Measurements from ENCODE around the gene SMG6. TPM values are rescaled to one million over a fixed set of nuclear protein-coding genes. Genes with fewer than 3 reads are reported as not detected.

Gene SMG6
- total and polyA plus RNA-seq, 2 donors (not counting 3 experiments of a cell fraction or from before 2014, with no cell fraction given): 40.1 to 42.2 TPM

DNA sequence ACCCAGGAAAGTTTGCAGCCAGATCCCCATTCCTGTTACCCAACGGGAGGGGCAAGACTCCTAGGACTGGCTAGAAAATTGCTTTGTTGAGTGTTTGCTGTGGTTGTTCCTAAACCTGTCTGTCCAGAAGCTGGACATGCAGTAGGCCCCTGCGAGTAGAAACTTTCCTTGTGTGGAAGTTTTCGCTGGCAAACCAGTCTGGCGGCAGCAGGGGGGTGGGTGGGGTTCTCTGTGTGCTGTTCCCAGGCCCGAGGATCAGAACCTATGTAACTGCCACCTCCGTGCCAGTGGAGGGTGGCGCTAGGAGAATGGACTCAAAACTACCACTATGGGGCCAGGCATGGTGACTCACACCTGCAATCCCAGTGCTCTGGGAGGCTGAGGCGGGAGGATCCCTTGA, 42.9 kb upstream of the SMG6 start:
- Histone ChIP-seq H3K9me1 (replicated peaks; ENCODE audit: control insufficient read depth, extremely low read depth, insufficient read depth, low read length) (no peaks in the 10 kb centered on the region), H3K4me3 (replicated peaks in 1 of 3; ENCODE audit: insufficient read depth in 1 of 3, low read depth in 1 of 3, low read length in 3 of 3) (no peak overlapping the region), H3K9ac (replicated peaks; ENCODE audit: extremely low read depth, insufficient read depth, low read length) (no peak overlapping the region), H2AFZ (ENCODE audit: low read depth, low read length) (no peak overlapping the region), H3K27ac (ENCODE audit: insufficient read depth, low read depth, low read length) (no peak overlapping the region), H3K4me1 (ENCODE audit: control insufficient read depth, extremely low read depth, insufficient read depth, low read length) (no peaks in the 10 kb centered on the region), H3K36me3 (ENCODE audit: control insufficient read depth in 2 of 2, extremely low read depth in 1 of 2, insufficient read depth in 2 of 2, low read length in 2 of 2) (peaks cover 0 to 11% of the 10 kb centered on the region in 2 experiments), H3K9me3 (replicated peaks; ENCODE audit: control insufficient read depth, insufficient read depth, low read length) (no peaks in the 10 kb centered on the region), H3K4me2 (ENCODE audit: insufficient read depth, low read length) (no peak overlapping the region), H3K27me3 (ENCODE audit: control insufficient read depth in 2 of 2, insufficient read depth in 2 of 2, low read length in 2 of 2) (no peaks in the 10 kb centered on the region), H3K79me2 (ENCODE audit: control insufficient read depth, insufficient read depth, low read length) (no peaks in the 10 kb centered on the region), H4K20me1 (replicated peaks; ENCODE audit: control insufficient read depth, extremely low read depth, insufficient read depth, low read length) (no peaks in the 10 kb centered on the region)
- FAIRE-seq (no peak), DNase-seq (ENCODE audit: low read depth, low spot score) (no peak)
- CTCF ChIA-PET: no interaction called here
- intact Hi-C loops (cut with micrococcal nuclease): no loop called here
- POLR2A ChIA-PET: interaction anchor here (0.7 kb wide), 1 partner anchor 300 kb away, joined by 4 read pairs; no protein-coding TSS in a partner anchor
- TF ChIP-seq FOS (IDR thresholded peaks at IDR 0.05; ENCODE audit: borderline replicate concordance, insufficient read depth, low read length): no peak
- no peak for TF ChIP-seq GATA2 (IDR thresholded peaks at IDR 0.05; ENCODE audit: insufficient read depth, insufficient read length, low read depth, low read length)
- no peak for TF ChIP-seq JUN (IDR thresholded peaks at IDR 0.05; ENCODE audit: borderline replicate concordance, insufficient read depth, insufficient read length, low read depth)
- TF ChIP-seq POLR2AphosphoS5 (IDR thresholded peaks at IDR 0.05; ENCODE audit: insufficient read depth, low read depth, low read length): no peak
- no peak for TF ChIP-seq MYC (IDR thresholded peaks at IDR 0.05; ENCODE audit: low read depth, low read length)
- TF ChIP-seq, protein P1, sequence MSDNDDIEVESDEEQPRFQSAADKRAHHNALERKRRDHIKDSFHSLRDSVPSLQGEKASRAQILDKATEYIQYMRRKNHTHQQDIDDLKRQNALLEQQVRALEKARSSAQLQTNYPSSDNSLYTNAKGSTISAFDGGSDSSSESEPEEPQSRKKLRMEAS (IDR thresholded peaks at IDR 0.05; ENCODE audit: insufficient read depth, insufficient read length): no peak
- no peak for TF ChIP-seq EZH2 (IDR thresholded peaks at IDR 0.05; ENCODE audit: borderline replicate concordance, low read depth, low read length, severe bottlenecking)
- no peak for TF ChIP-seq POLR2A (IDR thresholded peaks at IDR 0.05; ENCODE audit: low read depth, low read length)
- TF ChIP-seq, protein P2, sequence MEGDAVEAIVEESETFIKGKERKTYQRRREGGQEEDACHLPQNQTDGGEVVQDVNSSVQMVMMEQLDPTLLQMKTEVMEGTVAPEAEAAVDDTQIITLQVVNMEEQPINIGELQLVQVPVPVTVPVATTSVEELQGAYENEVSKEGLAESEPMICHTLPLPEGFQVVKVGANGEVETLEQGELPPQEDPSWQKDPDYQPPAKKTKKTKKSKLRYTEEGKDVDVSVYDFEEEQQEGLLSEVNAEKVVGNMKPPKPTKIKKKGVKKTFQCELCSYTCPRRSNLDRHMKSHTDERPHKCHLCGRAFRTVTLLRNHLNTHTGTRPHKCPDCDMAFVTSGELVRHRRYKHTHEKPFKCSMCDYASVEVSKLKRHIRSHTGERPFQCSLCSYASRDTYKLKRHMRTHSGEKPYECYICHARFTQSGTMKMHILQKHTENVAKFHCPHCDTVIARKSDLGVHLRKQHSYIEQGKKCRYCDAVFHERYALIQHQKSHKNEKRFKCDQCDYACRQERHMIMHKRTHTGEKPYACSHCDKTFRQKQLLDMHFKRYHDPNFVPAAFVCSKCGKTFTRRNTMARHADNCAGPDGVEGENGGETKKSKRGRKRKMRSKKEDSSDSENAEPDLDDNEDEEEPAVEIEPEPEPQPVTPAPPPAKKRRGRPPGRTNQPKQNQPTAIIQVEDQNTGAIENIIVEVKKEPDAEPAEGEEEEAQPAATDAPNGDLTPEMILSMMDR (IDR thresholded peaks at IDR 0.05; ENCODE audit: extremely low read depth in 1 of 2, insufficient read depth in 1 of 2, low read depth in 1 of 2, low read length in 2 of 2): no peak
- dilution Hi-C loops (cut with MboI; ENCODE audit: extremely low pct_ligation_motif_present, low sequenced_read_pairs): no loop called here
- no TSS peak for BruUV-seq (replicated peaks)
